ENCODE data around the gene SYT8.
A peak's percentile ranks its signal among the peaks of the same experiment; 100 is the strongest.
"Not testable (repeated sequence)": the region's sequence is repeated elsewhere in the genome, so short reads cannot be mapped to it uniquely, and the experiment has no call there.

Gene SYT8

GRCh38 chr11:1864831-1865665, 30.3 kb downstream of the SYT8 start:
- Mint-ChIP-seq H3K9me3 (ENCODE audit: low read depth) (no peaks in the 10 kb centered on the region), H3K4me3 (no peak overlapping the region)

GRCh38 chr11:1866226-1866625, 31.4 kb downstream of the SYT8 start:
- H3K4me1 Mint-ChIP-seq (ENCODE audit: low read depth) = peaks cover 37% of the 10 kb centered on the region
- H3K27me3 Mint-ChIP-seq = no peaks in the 10 kb centered on the region
- H3K9me3 Mint-ChIP-seq (ENCODE audit: low read depth) = no peaks in the 10 kb centered on the region
- H3K4me3 Mint-ChIP-seq = no peak overlapping the region
- no peak overlapping the region for H3K27ac Mint-ChIP-seq
- no peaks in the 10 kb centered on the region for H3K36me3 Mint-ChIP-seq

More at GRCh38 chr11:1864831-1865665, 30.3 kb downstream of the SYT8 start:
- H3K27me3 Mint-ChIP-seq = no peaks in the 10 kb centered on the region
- H3K4me1 Mint-ChIP-seq (ENCODE audit: low read depth) = peaks cover 25% of the 10 kb centered on the region
- H3K36me3 Mint-ChIP-seq = no peaks in the 10 kb centered on the region
- H3K27ac Mint-ChIP-seq = peak overlapping the region; percentile 28

GRCh38 chr11:1866776-1867175, 32.0 kb downstream of the SYT8 start:
- Mint-ChIP-seq H3K27me3 (no peaks in the 10 kb centered on the region), H3K4me1 (ENCODE audit: low read depth) (peaks cover 38% of the 10 kb centered on the region), H3K4me3 (no peak overlapping the region), H3K9me3 (ENCODE audit: low read depth) (no peaks in the 10 kb centered on the region), H3K36me3 (no peaks in the 10 kb centered on the region), H3K27ac (no peak overlapping the region)

GRCh38 chr11:1867381-1867780, 32.6 kb downstream of the SYT8 start:
- Mint-ChIP-seq H3K4me3 (no peak overlapping the region), H3K27ac (no peak overlapping the region), H3K27me3 (no peaks in the 10 kb centered on the region), H3K36me3 (no peaks in the 10 kb centered on the region), H3K9me3 (ENCODE audit: low read depth) (no peaks in the 10 kb centered on the region), H3K4me1 (ENCODE audit: low read depth) (peaks cover 44% of the 10 kb centered on the region)

GRCh38 chr11:1868056-1868635, 33.4 kb downstream of the SYT8 start:
- Mint-ChIP-seq H3K9me3 (ENCODE audit: low read depth) (no peaks in the 10 kb centered on the region), H3K27me3 (no peaks in the 10 kb centered on the region), H3K27ac (no peak overlapping the region), H3K36me3 (no peaks in the 10 kb centered on the region), H3K4me1 (ENCODE audit: low read depth) (peaks cover 48% of the 10 kb centered on the region), H3K4me3 (no peak overlapping the region)

GRCh38 chr11:1868636-1869291, 34.0 kb downstream of the SYT8 start:
- Mint-ChIP-seq H3K36me3 (no peaks in the 10 kb centered on the region), H3K27me3 (no peaks in the 10 kb centered on the region), H3K4me3 (no peak overlapping the region), H3K9me3 (ENCODE audit: low read depth) (no peaks in the 10 kb centered on the region), H3K4me1 (ENCODE audit: low read depth) (peaks cover 48% of the 10 kb centered on the region), H3K27ac (no peak overlapping the region)

- peaks cover 47% of the 10 kb centered on the region for H3K4me1 Mint-ChIP-seq (ENCODE audit: low read depth)
- no peaks in the 10 kb centered on the region for H3K9me3 Mint-ChIP-seq (ENCODE audit: low read depth)
- no peaks in the 10 kb centered on the region for H3K36me3 Mint-ChIP-seq
- H3K4me3 Mint-ChIP-seq = peak overlapping the region; percentile 80
- H3K27ac Mint-ChIP-seq = no peak overlapping the region
- no peaks in the 10 kb centered on the region for H3K27me3 Mint-ChIP-seq
These were observed 34.9 kb downstream of the SYT8 start for GRCh38 chr11:1869427-1870325.

- no peaks in the 10 kb centered on the region for H3K9me3 Mint-ChIP-seq (ENCODE audit: low read depth)
- no peaks in the 10 kb centered on the region for H3K27me3 Mint-ChIP-seq
- H3K4me3 Mint-ChIP-seq = peak overlapping the region; percentile 80
- peaks cover 49% of the 10 kb centered on the region for H3K4me1 Mint-ChIP-seq (ENCODE audit: low read depth)
- no peak overlapping the region for H3K27ac Mint-ChIP-seq
- H3K36me3 Mint-ChIP-seq = no peaks in the 10 kb centered on the region
These were observed 35.5 kb downstream of the SYT8 start for GRCh38 chr11:1870326-1870696.

GRCh38 chr11:1870721-1871466, 36.1 kb downstream of the SYT8 start:
- Mint-ChIP-seq H3K4me1 (ENCODE audit: low read depth) (peaks cover 48% of the 10 kb centered on the region), H3K9me3 (ENCODE audit: low read depth) (no peaks in the 10 kb centered on the region), H3K36me3 (no peaks in the 10 kb centered on the region), H3K4me3 (peak overlapping the region; percentile 80), H3K27ac (peak overlapping the region; percentile 89), H3K27me3 (no peaks in the 10 kb centered on the region)

- H3K4me3 Mint-ChIP-seq = no peak overlapping the region
- H3K36me3 Mint-ChIP-seq = no peaks in the 10 kb centered on the region
- peaks cover 48% of the 10 kb centered on the region for H3K4me1 Mint-ChIP-seq (ENCODE audit: low read depth)
- H3K27ac Mint-ChIP-seq = no peak overlapping the region
- H3K9me3 Mint-ChIP-seq (ENCODE audit: low read depth) = no peaks in the 10 kb centered on the region
- no peaks in the 10 kb centered on the region for H3K27me3 Mint-ChIP-seq
These were observed 36.7 kb downstream of the SYT8 start for GRCh38 chr11:1871531-1871930.

- H3K27ac Mint-ChIP-seq = peak overlapping the region; percentile 34
- no peaks in the 10 kb centered on the region for H3K36me3 Mint-ChIP-seq
- no peak overlapping the region for H3K4me3 Mint-ChIP-seq
- no peaks in the 10 kb centered on the region for H3K27me3 Mint-ChIP-seq
- no peaks in the 10 kb centered on the region for H3K9me3 Mint-ChIP-seq (ENCODE audit: low read depth)
- H3K4me1 Mint-ChIP-seq (ENCODE audit: low read depth) = peaks cover 46% of the 10 kb centered on the region
These were observed 37.6 kb downstream of the SYT8 start for GRCh38 chr11:1872267-1872985.

GRCh38 chr11:1873048-1873812, 38.4 kb downstream of the SYT8 start:
- Mint-ChIP-seq H3K36me3 (no peaks in the 10 kb centered on the region), H3K27ac (no peak overlapping the region), H3K4me1 (ENCODE audit: low read depth) (peaks cover 49% of the 10 kb centered on the region), H3K4me3 (no peak overlapping the region), H3K27me3 (no peaks in the 10 kb centered on the region), H3K9me3 (ENCODE audit: low read depth) (no peaks in the 10 kb centered on the region)

GRCh38 chr11:1873813-1874150, 39.0 kb downstream of the SYT8 start:
- H3K4me1 Mint-ChIP-seq (ENCODE audit: low read depth) = peaks cover 48% of the 10 kb centered on the region
- not testable (repeated sequence) for H3K36me3 Mint-ChIP-seq; H3K4me3 Mint-ChIP-seq; H3K27ac Mint-ChIP-seq; H3K27me3 Mint-ChIP-seq; H3K9me3 Mint-ChIP-seq (ENCODE audit: low read depth)

Measured in activated naive CD8-positive, alpha-beta T cell (primary cell).